ENCODE results near the gene KRTAP4-11. TPM values are rescaled to one million over a fixed set of nuclear protein-coding genes. Genes with fewer than 3 reads are reported as not detected.

The KRTAP4-11 gene
- total RNA-seq, 6 donors from 2014 or later, result not detected

GRCh38 chr17:41082626-41083025, 35.5 kb downstream of the KRTAP4-11 start:
- Histone ChIP-seq H3K9me3 (no peaks in the 10 kb centered on the region), H3K4me3 (no peak overlapping the region), H3K27me3 (no peaks in the 10 kb centered on the region), H3K27ac (no peak overlapping the region), H3K4me1 (no peaks in the 10 kb centered on the region), H3K36me3 (no peaks in the 10 kb centered on the region)
- ATAC-seq (ENCODE audit: low FRiP score in 2 of 2), result no peak
- 46 to 47% methylated on average over 4 of the region's 4 CpGs for WGBS, 2 donors
- TF ChIP-seq EP300 (IDR thresholded peaks at IDR 0.05) (no peak), CTCF (IDR thresholded peaks at IDR 0.05) (no peak), POLR2AphosphoS5 (IDR thresholded peaks at IDR 0.05) (no peak), POLR2A (IDR thresholded peaks at IDR 0.05) (no peak)
- no peak for DNase-seq

- DNase-seq (no peak), ATAC-seq (ENCODE audit: low FRiP score in 2 of 2) (no peak)
- H3K27me3 ChIP-seq, result no peaks in the 10 kb centered on the region
- H3K9me3 ChIP-seq, result no peaks in the 10 kb centered on the region
- no peak overlapping the region for H3K4me3 ChIP-seq
- no peaks in the 10 kb centered on the region for H3K4me1 ChIP-seq
- TF ChIP-seq POLR2A (IDR thresholded peaks at IDR 0.05) (no peak), CTCF (IDR thresholded peaks at IDR 0.05) (no peak), EP300 (IDR thresholded peaks at IDR 0.05) (no peak), POLR2AphosphoS5 (IDR thresholded peaks at IDR 0.05) (no peak)
- no peaks in the 10 kb centered on the region for H3K36me3 ChIP-seq
- no peak overlapping the region for H3K27ac ChIP-seq
Measured at GRCh38 chr17:41076788-41077187, 41.4 kb downstream of the KRTAP4-11 start.

GRCh38 chr17:41073676-41074075, 44.5 kb downstream of the KRTAP4-11 start:
- Histone ChIP-seq H3K4me1 (no peaks in the 10 kb centered on the region), H3K9me3 (no peaks in the 10 kb centered on the region), H3K27me3 (no peaks in the 10 kb centered on the region), H3K4me3 (no peak overlapping the region), H3K36me3 (no peaks in the 10 kb centered on the region), H3K27ac (no peak overlapping the region)
- WGBS, 2 donors, result 89 to 90% methylated on average over 2 of the region's 2 CpGs
- TF ChIP-seq EP300 (IDR thresholded peaks at IDR 0.05), result no peak
- no peak for TF ChIP-seq POLR2A (IDR thresholded peaks at IDR 0.05)
- TF ChIP-seq POLR2AphosphoS5 (IDR thresholded peaks at IDR 0.05), result no peak
- TF ChIP-seq CTCF (IDR thresholded peaks at IDR 0.05), result no peak
- ATAC-seq (ENCODE audit: low FRiP score in 2 of 2), result no peak
- no peak for DNase-seq

DNA sequence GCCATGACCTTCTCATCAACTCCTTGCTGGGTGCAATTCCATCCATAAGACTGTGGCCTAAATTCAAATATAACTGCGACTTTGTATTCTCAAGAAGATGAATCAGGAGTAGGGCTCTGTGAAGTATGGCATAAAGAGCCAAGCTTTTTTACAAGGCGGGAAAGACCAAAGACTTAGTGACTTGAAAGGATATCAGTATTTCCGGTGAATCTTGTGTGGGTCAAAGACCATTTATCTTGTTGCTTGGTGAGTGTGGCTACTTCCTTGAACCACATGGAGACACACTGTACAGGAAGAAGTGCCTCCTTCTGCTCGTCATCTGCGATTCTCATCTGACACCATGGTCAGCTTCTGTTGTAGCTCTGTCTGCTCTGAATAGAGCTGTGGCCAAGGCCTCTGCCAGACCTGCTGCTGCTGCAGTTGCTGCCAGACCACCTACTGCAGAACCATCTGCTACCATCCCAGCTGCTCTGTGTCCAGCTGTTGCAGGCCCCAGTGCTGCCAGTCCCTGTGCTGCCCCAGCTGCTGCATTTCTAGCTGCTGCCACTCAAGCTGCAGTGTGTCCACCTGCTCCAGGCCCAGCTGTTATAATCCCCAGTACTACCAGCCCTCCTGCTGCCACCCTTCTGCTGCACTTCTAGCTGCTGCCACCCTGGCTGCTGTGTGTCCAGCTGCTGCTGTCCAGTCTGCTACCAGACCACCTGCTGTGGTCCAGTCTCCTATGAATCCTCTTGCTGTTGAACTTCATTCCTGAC, 46.4 kb downstream of the KRTAP4-11 start:
- no peak for ATAC-seq (ENCODE audit: low FRiP score in 2 of 2)
- WGBS, 2 donors, result 67 to 75% methylated on average over 5 of the region's 5 CpGs
- no peak overlapping the region for H3K27ac ChIP-seq
- DNase-seq, result peak in 1 of 2 donors; percentile 27
- no peaks in the 10 kb centered on the region for H3K27me3 ChIP-seq
- no peaks in the 10 kb centered on the region for H3K4me1 ChIP-seq
- no peaks in the 10 kb centered on the region for H3K36me3 ChIP-seq
- no peak overlapping the region for H3K4me3 ChIP-seq
- no peaks in the 10 kb centered on the region for H3K9me3 ChIP-seq
- TF ChIP-seq POLR2A (IDR thresholded peaks at IDR 0.05) (no peak), POLR2AphosphoS5 (IDR thresholded peaks at IDR 0.05) (no peak), EP300 (IDR thresholded peaks at IDR 0.05) (no peak), CTCF (IDR thresholded peaks at IDR 0.05) (no peak)

- no peak for TF ChIP-seq POLR2AphosphoS5 (IDR thresholded peaks at IDR 0.05)
- no peaks in the 10 kb centered on the region for H3K27me3 ChIP-seq
- H3K27ac ChIP-seq, result no peak overlapping the region
- no peaks in the 10 kb centered on the region for H3K9me3 ChIP-seq
- ATAC-seq (ENCODE audit: low FRiP score in 2 of 2) (no peak), DNase-seq (no peak)
- H3K4me1 ChIP-seq, result no peaks in the 10 kb centered on the region
- no peak overlapping the region for H3K4me3 ChIP-seq
- H3K36me3 ChIP-seq, result no peaks in the 10 kb centered on the region
- WGBS, 2 donors, result 73 to 77% methylated on average over 3 of the region's 3 CpGs
Measured at GRCh38 chr17:41069031-41069430, 49.1 kb downstream of the KRTAP4-11 start.
